ENCODE results near the gene C2CD4D.

- TF ChIP-seq ZNF468 (CRISPR knock-in tag; IDR thresholded peaks at IDR 0.05): no peak
- no peak for TF ChIP-seq IRF9 (CRISPR knock-in tag; IDR thresholded peaks at IDR 0.05; ENCODE audit: borderline replicate concordance)
- TF ChIP-seq USF2 (IDR thresholded peaks at IDR 0.05; ENCODE audit: low read depth, low read length): no peak
- TF ChIP-seq USF2 (CRISPR knock-in tag; IDR thresholded peaks at IDR 0.05; ENCODE audit: borderline replicate concordance): no peak
- TF ChIP-seq HIVEP1 (CRISPR knock-in tag; IDR thresholded peaks at IDR 0.05): no peak
- TF ChIP-seq HDAC1 (CRISPR knock-in tag; IDR thresholded peaks at IDR 0.05): no peak
- no peak for TF ChIP-seq ZBTB4 (CRISPR knock-in tag; IDR thresholded peaks at IDR 0.05; ENCODE audit: borderline replicate concordance)
- no peak for TF ChIP-seq ZBTB40 (IDR thresholded peaks at IDR 0.05)
- no peak for TF ChIP-seq ZBTB40 (CRISPR knock-in tag; IDR thresholded peaks at IDR 0.05)
- TF ChIP-seq ZNF274 (CRISPR knock-in tag; IDR thresholded peaks at IDR 0.05): no peak
- no peak for TF ChIP-seq THAP8 (CRISPR knock-in tag; IDR thresholded peaks at IDR 0.05; ENCODE audit: borderline replicate concordance)
- TF ChIP-seq ZNF431 (CRISPR knock-in tag; IDR thresholded peaks at IDR 0.05; ENCODE audit: borderline replicate concordance, low read depth): no peak
- no peak for TF ChIP-seq PHB2 (IDR thresholded peaks at IDR 0.05; ENCODE audit: partially characterized antibody)
- no peak for TF ChIP-seq NFYB (CRISPR knock-in tag; IDR thresholded peaks at IDR 0.05)
- TF ChIP-seq HMGXB4 (CRISPR knock-in tag; IDR thresholded peaks at IDR 0.05; ENCODE audit: borderline replicate concordance in 1 of 2, low read depth in 1 of 2): no peak
Observed at GRCh38 chr1:151805066-151805820, 34.4 kb downstream of the C2CD4D start, which contains the start of gene LINGO4.

Data from HepG2 (cell line).